HG03103 (cell line): ENCODE measurements around the gene EMILIN3.

Experiments
- ATAC-seq: cut with Tn5 transposase; IDR thresholded peaks from one replicate; pipeline ENCODE4 v1.9.1; 2021; ENCODE audit warnings: low read depth; ENCODE audit not compliant: unreplicated experiment

EMILIN3 gene, protein sequence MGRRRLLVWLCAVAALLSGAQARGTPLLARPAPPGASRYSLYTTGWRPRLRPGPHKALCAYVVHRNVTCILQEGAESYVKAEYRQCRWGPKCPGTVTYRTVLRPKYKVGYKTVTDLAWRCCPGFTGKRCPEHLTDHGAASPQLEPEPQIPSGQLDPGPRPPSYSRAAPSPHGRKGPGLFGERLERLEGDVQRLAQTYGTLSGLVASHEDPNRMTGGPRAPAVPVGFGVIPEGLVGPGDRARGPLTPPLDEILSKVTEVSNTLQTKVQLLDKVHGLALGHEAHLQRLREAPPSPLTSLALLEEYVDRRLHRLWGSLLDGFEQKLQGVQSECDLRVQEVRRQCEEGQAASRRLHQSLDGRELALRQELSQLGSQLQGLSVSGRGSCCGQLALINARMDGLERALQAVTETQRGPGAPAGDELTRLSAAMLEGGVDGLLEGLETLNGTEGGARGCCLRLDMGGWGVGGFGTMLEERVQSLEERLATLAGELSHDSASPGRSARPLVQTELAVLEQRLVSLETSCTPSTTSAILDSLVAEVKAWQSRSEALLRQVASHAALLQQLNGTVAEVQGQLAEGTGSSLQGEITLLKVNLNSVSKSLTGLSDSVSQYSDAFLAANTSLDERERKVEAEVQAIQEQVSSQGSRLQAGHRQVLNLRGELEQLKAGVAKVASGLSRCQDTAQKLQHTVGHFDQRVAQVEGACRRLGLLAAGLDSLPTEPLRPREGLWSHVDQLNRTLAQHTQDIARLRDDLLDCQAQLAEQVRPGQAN

DNA sequence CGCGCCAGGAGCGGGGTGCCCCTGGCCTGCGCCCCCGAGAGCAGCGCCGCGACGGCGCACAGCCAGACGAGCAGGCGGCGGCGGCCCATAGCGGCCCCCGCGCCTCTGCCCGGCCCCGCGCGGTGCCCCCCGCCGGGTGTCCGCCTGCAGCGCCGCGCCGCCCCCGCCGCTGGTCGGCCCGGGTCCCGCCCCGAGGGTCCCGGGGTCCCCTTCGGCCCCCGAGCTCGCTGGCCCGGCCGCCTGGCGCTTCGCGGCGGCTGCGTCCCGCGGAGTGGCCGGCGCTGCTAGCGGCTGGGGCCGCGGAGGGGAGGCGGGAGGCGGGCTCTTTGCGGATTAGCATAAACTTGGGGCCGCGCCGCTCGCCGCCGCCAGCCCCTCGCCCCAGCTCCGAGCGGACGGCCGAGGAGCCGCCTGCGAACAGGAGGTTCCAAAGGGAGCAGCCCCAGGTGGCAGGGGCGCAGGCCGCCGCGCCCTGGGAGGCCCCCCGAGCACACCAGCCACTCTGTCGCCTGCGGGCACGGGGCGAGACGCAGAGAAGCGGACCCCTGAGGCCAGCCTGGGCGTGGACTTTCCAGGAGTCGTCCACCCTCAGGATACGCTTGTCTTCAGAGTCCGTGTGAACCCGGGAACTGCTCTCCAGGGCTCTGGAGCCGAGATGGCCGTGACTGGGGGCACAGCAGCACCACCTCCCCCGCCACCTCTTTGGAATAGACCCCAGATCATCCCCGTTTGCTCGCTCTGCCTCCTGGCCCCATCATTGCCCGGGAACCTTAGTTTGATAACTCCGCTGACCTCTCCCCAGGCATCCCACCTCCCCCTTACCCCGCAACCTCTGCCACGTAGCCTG lies at the start of gene EMILIN3:
TSS of gene EMILIN3 (minus strand) at position 273 of the 847 bp plus-strand sequence. CDS start at position 89, 184 bp downstream.
- no peak for ATAC-seq

GRCh38 chr20:41415191-41415590 lies 48.6 kb upstream of the EMILIN3 start:
- ATAC-seq = no peak

GRCh38 chr20:41413169-41413568 lies 46.6 kb upstream of the EMILIN3 start:
- no peak for ATAC-seq

- ATAC-seq = no peak
Observed at GRCh38 chr20:41412324-41413120, 45.9 kb upstream of the EMILIN3 start.

DNA sequence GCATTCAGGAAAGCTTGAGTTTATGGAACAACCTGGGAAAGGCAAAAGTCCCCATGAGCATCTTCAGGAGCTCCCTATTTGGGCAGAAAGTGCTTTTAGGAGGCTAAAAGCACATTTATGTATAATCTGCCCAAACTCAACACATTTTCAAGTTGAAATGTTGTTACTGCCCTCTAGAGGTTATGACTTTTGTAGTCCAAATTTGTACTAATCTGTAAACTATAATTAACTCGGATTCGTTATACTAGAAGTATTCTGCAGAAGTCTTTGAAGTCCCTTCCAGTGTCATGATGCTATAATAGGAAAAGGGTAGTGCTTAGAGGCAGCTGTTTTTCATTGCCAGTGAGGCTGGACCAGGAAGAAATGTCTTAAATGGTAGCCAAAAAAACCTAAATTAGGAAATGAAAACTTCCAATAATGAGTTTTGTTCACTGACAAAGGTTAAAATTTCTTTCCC lies 44.8 kb upstream of the EMILIN3 start:
- no peak for ATAC-seq

- ATAC-seq = no peak
Observed at GRCh38 chr20:41408986-41409385, 42.4 kb upstream of the EMILIN3 start.

DNA sequence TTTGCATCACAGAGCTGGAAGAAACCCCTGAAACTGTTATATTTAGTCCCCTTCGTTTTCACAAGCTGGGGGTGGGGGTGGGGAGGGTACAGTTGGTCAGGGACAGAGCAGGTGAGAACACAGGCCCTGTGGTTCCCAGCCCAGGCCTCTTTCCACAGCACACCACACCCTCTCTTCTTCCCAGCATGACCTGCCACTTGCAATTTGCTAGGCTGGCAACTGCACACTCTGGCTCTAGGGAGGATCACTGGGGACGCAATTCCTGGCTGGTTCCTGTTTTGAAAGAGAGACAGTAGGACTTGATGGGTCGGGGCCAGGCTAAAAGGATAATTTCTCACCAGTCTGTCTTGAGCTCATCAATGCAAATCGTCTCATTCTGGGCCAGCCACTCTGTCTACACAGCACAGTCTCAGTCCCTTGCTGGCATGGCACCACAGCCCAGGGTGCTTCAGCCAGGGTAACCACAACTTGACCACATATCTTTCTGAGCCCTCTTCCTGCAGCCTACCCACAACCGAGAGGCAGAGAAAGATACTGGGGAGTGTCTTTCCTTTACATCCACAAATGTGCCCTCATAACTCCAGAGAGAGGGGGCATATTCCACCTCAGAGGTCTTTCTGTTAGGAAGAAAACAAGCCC lies 41.7 kb upstream of the EMILIN3 start:
- no peak for ATAC-seq

GRCh38 chr20:41407607-41408006 lies 41.0 kb upstream of the EMILIN3 start:
- no peak for ATAC-seq

DNA sequence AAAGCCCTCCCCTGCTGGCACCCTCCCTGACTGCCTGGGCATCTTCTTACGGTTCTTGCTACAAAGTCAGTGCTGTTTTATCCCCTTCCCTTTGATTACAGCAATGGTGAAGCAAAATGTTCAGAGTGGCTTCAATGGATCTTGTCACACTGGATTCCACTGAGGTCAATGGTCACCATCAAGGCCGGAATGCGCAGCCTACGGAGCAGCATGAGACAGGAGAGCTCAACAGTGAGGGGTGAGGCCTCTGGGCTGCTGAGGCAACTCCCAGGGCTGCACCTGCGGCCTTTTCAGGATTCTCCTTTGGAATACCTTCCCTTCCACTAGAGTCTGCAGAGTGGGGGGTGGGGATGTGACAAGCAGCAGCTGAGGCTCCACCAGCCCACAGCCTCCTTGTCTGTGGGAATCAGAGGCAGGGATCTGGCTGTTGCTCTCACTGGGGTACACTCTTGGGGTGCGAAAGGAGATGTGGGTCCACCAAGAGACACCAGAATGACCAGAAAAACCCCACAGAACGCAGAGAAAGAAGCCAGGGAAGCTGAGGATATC lies 40.4 kb upstream of the EMILIN3 start:
- no peak for ATAC-seq

GRCh38 chr20:41406353-41406752 lies 39.7 kb upstream of the EMILIN3 start:
- no peak for ATAC-seq

- ATAC-seq = no peak
Observed at GRCh38 chr20:41405436-41405835, 38.8 kb upstream of the EMILIN3 start.

DNA sequence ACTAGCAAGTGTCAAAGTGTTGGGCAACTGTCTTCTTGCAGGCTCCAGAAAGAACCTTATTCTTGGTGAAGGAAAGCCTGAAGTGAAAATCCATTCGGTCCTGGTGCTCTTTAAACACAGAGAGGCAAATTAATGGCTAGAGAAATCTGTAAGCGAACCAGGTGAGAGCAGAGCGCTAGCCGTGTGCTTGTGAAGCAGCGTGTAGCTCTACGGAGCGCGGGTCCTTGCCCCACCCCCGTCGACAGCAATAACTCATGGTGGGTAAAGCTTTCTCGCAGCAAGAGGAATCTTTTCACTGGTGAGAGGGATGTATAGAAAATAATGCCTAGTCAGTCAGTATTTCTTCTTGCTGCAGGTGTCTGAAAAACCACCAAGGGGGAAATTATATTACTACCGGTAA lies 37.0 kb upstream of the EMILIN3 start:
- no peak for ATAC-seq

DNA sequence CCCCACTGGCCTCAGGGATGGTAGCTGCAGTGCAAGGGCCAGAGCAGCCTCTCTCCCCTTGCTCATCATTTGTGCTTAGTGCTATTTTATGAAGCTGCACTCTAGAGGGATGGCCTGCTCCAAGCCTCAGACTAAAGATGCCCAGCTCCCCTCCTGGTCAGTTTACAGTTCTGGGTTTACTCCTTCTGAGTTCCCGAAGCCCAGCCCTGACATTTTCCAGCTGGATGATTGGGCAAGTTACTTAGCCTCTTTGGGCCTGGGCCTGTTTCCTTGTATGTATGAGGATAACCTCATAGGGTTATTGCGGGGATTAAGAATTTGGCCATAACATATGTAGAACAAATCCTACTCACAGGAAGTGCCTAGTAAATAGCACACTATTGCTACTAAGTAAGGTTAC lies 31.8 kb upstream of the EMILIN3 start:
- no peak for ATAC-seq

DNA sequence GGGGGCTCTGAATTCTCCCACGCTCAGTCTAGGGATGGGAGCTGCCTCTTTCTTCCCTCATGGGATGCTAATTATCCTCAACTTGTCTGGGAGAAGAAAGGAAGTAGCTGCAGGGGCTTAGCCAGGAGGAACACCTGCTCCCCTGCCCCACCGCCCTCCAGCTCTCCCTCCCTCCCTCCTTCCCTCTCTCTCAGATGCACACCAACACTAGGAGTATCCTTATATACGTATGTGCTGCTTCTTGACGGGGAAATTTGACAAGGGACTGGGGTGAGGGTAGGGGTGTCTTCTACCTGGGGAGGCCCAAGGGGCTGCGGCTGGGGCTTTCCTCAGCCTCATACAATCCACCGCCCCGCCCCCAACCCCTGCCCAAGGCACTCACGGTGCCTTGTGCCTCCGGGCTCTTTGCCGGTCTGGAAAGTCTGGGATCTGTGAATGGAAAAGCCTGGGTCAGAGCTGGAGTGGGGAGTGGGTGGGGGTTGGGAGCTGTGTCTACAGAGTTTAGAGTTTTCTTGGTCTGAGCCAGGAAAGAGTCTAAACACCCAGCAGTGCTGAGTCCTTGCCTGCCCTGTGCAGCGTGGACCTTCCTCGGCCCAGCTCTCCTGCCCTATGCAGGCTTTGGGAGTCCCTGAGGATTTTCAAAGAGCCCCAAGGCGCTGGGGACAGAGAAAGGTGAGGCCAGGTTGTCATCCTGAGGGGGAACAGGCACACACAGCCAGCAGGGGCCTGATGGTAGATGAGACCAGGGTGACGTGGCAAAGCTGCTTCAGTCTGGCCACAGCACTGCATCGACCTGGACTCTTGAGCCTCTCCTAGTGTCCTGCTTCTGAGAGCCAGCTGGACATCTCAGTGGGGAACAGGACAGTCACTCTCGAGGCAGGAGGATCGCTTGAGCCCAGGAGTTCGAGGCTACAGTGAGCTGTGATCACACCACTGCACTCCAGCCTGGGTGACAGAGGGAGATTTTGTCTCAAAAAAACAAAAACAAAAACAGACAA lies 29.3 kb upstream of the EMILIN3 start:
- ATAC-seq = no peak

GRCh38 chr20:41394931-41395666 lies 28.5 kb upstream of the EMILIN3 start:
- no peak for ATAC-seq

DNA sequence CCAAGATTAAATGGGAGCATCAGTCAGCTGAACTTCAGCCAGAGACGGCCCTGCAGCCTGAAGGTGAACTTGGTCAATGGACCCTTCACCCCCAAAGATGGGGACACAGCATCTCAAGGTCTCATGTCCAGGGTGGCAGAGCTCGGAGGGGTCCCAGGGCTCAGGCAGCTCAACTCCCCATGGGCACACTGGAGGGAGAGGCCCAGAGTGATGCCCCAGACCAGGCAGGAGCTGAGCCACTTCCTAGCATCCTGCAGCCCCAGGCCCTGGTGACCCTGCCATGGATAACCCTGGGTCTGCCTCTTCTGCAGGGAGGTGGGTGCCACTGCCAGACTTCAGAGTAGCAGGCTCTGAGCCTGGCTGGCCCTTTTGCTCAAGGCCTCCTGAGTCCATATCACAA lies 27.5 kb upstream of the EMILIN3 start:
- ATAC-seq = no peak

GRCh38 chr20:41393705-41394066 lies 27.1 kb upstream of the EMILIN3 start:
- ATAC-seq = no peak
